HEK293 (cell line): Measurements from ENCODE around the gene GAA.

Experiments used
- CTCF ChIA-PET: fragments of 350-600 bp; formaldehyde crosslinking; extraction: SDS; loops from one replicate; lab custom pipeline; 2021; ENCODE audit warnings: antibody characterized with exemption; lab: Yijun Ruan, JAX
- POLR2A ChIA-PET: fragments of 300-600 bp; formaldehyde crosslinking; extraction: SDS; loops from one replicate; lab custom pipeline; 2020; ENCODE audit warnings: antibody characterized with exemption, inconsistent platforms; lab: Yijun Ruan, JAX
- H3K27ac ChIP-seq: fragments of 200-500 bp; sonication (Bioruptor generic); 2 replicates; pipeline ENCODE4 v1.5.1; 2014; ENCODE audit warnings: low read depth, low read length, control low read depth, inconsistent platforms; ENCODE audit errors: extremely low read depth
- H3K36me3 ChIP-seq, 2 experiments: fragments of 200-500 bp in 1 of 2; sonication (Bioruptor generic) in 1 of 2; 1 replicate in 1 of 2; 2 replicates in 1 of 2; pipeline ENCODE4 v1.5.1; 2014 to 2017; ENCODE audit warnings: inconsistent platforms in 2 of 2, low read length in 2 of 2; ENCODE audit not compliant: control insufficient read depth in 2 of 2, insufficient read depth in 1 of 2
- H3K4me1 ChIP-seq: fragments of 200-500 bp; sonication (Bioruptor generic); 2 replicates; pipeline ENCODE4 v1.5.1; 2014; ENCODE audit warnings: mild to moderate bottlenecking, low read length, inconsistent platforms; ENCODE audit not compliant: control insufficient read depth, insufficient read depth
- H3K4me3 ChIP-seq: 2 replicates; pipeline ENCODE4 v1.5.1; 2011; ENCODE audit warnings: low read depth, mild to moderate bottlenecking, control low read depth, low read length, moderate library complexity
- H3K9me3 ChIP-seq: fragments of 200-500 bp; sonication (Bioruptor generic); 2 replicates; pipeline ENCODE4 v1.5.1; 2014; ENCODE audit warnings: low read depth, low read length, inconsistent platforms; ENCODE audit not compliant: control insufficient read depth, insufficient read depth
- OSR2 ChIP-seq: fragments of 450-650 bp; formaldehyde crosslinking; IDR thresholded peaks from 2 replicates; pipeline ENCODE4 v1.5.1; 2016; ENCODE audit warnings: missing biosample characterization, missing genetic modification characterization
- PRDM2 ChIP-seq: fragments of 450-650 bp; formaldehyde crosslinking; IDR thresholded peaks from 2 replicates; pipeline ENCODE4 v1.5.1; 2016; ENCODE audit warnings: missing biosample characterization, missing genetic modification characterization, borderline replicate concordance
- SCRT2 ChIP-seq: fragments of 450-650 bp; formaldehyde crosslinking; IDR thresholded peaks from 2 replicates; pipeline ENCODE4 v1.5.1; 2016; ENCODE audit warnings: missing biosample characterization, missing genetic modification characterization
- ZNF121 ChIP-seq: fragments of 450-650 bp; formaldehyde crosslinking; IDR thresholded peaks from 2 replicates; pipeline ENCODE4 v1.5.1; 2016; ENCODE audit warnings: missing biosample characterization, missing genetic modification characterization
- ZNF221 ChIP-seq: fragments of 450-650 bp; formaldehyde crosslinking; IDR thresholded peaks from 2 replicates; pipeline ENCODE4 v1.5.1; 2017; ENCODE audit warnings: missing biosample characterization, missing genetic modification characterization, borderline replicate concordance
- ZNF510 ChIP-seq: fragments of 450-650 bp; formaldehyde crosslinking; IDR thresholded peaks from 2 replicates; pipeline ENCODE4 v1.5.1; 2018; ENCODE audit warnings: mild to moderate bottlenecking, missing genetic modification characterization, missing biosample characterization; ENCODE audit not compliant: insufficient replicate concordance
- ZNF560 ChIP-seq: fragments of 450-650 bp; formaldehyde crosslinking; IDR thresholded peaks from 2 replicates; pipeline ENCODE4 v1.5.1; 2017; ENCODE audit warnings: missing biosample characterization, missing genetic modification characterization, borderline replicate concordance
- ZNF571 ChIP-seq: fragments of 450-650 bp; formaldehyde crosslinking; IDR thresholded peaks from 2 replicates; pipeline ENCODE4 v1.5.0; 2017; ENCODE audit warnings: missing biosample characterization, missing genetic modification characterization
- ZNF624 ChIP-seq: fragments of 450-650 bp; formaldehyde crosslinking; IDR thresholded peaks from 2 replicates; pipeline ENCODE4 v1.5.1; 2017; ENCODE audit warnings: missing biosample characterization, missing genetic modification characterization
- TF ChIP-seq, protein P1 (sequence below): fragments of 450-650 bp; formaldehyde crosslinking; IDR thresholded peaks from 2 replicates; pipeline ENCODE4 v1.5.1; 2016; ENCODE audit warnings: missing biosample characterization, missing genetic modification characterization
- TF ChIP-seq, protein P2 (sequence below): fragments of 450-650 bp; formaldehyde crosslinking; IDR thresholded peaks from 2 replicates; pipeline ENCODE4 v1.5.0; 2017; ENCODE audit warnings: missing biosample characterization, missing genetic modification characterization, borderline replicate concordance

The GAA gene

DNA sequence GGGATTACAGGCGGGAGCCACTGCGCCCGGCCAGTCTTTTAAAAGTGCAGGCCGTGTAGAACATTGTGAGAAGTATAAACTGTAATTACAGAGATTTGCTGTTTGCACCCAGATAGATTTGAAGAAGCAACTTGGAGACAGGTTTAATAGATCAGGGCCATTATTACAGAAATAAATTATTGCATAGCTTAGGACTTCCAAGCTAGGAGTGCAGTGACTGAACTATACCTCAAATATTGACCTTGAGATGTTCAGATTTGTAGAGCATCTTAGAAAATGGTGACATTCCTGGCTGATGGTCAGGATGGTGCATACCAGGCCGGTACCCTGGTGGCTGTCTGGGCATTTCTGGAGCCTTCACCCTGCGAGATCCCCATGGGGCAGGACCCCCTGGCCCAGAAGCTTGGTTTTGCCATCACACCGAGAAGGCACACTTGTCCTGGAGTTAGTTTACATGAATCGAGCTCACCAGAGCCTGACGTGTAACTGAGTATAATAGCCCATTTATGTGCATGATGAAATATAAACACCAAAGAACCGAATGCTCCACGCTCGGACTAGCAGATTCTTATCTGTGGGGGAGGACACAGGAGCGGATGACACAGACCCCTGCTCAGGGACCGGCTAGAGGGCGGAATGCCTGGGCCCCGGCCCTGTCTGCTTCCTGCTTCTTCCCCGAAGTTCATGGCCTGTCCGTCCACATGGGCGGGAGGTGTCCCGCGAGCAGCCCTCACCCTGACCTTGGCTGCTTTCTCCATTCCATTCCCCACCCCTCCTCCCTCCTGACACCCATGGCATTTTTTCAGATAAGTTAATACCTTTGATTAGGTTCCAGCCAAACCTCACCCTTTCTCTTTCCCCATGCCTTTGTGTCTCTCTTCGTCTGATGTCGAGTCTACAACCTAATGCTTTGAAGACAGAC is 32.8 kb upstream of the GAA start (continued):
- TF ChIP-seq OSR2 (tag by site-specific recombination): 0 out of 2 replicates have a peak, but pooled peaks have one; percentile 9

DNA sequence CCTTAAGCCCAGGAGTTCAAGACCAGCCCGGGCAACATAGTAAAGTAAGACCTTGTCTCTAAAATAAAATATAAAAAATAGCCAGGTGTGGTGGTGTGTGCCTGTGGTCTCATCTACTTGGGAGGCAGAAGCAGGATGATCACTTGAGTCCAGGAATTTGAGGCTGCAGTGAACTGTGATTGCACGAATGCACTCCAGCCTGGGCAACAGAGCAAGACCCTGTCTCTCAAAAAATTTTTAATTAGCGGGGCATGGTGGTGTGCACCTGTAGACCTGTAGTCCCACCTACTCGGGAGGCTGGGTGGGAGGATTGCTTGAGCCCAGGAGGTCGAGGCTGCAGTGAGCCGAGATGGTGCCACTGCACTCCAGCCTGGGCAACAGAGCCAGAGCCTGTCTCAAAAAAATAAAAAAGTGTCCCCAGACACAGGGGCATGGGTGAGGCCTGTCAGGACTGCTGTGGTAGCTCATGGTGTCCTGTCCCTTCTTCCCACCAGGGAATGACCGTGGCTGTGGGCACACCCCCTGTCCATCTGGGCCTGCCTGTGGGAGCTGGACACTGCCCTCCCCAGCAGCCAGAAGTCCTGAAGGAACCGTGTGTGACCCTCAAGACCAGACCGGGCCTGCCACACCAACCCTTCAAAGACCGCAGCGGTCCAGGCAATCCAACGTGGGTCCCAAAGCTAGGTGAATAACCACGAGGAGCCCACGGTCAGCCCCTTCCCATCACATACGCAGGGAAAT is 30.8 kb upstream of the GAA start:
- Histone ChIP-seq H3K27ac (no peak overlapping the region), H3K4me1 (no peaks in the 10 kb centered on the region; the same call in 1 of the 2 replicates), H3K36me3 (no peaks in the 10 kb centered on the region), H3K9me3 (no peaks in the 10 kb centered on the region), H3K4me3 (no peak overlapping the region)
- POLR2A ChIA-PET: no interaction called here
- TF ChIP-seq ZNF121 (peak; percentile 72), ZNF510 (tag by site-specific recombination) (no peak)
- CTCF ChIA-PET: no interaction called here

GRCh38 chr17:80071116-80071841 is 30.1 kb upstream of the GAA start:
- no peak overlapping the region for H3K27ac ChIP-seq
- H3K4me1 ChIP-seq: no peaks in the 10 kb centered on the region; the same call in 1 of the 2 replicates
- ChIA-PET POLR2A (no interaction called here), CTCF (no interaction called here)
- no peaks in the 10 kb centered on the region for H3K9me3 ChIP-seq
- no peak overlapping the region for H3K4me3 ChIP-seq
- no peaks in the 10 kb centered on the region for H3K36me3 ChIP-seq
- peak; percentile 73 for TF ChIP-seq SCRT2 (tag by site-specific recombination)
- no peak for TF ChIP-seq ZNF571 (tag by site-specific recombination)

- CTCF ChIA-PET: no interaction called here
- Histone ChIP-seq H3K9me3 (no peaks in the 10 kb centered on the region), H3K4me1 (no peaks in the 10 kb centered on the region; the same call in 1 of the 2 replicates), H3K36me3 (no peaks in the 10 kb centered on the region), H3K4me3 (no peak overlapping the region), H3K27ac (no peak overlapping the region)
- no peak for TF ChIP-seq PRDM2
- POLR2A ChIA-PET: no interaction called here
Measured at GRCh38 chr17:80072410-80072809, 29.0 kb upstream of the GAA start.

GRCh38 chr17:80080081-80080480 is 21.3 kb upstream of the GAA start:
- Histone ChIP-seq H3K9me3 (no peaks in the 10 kb centered on the region), H3K4me3 (no peak overlapping the region), H3K36me3 (no peaks in the 10 kb centered on the region), H3K27ac (no peak overlapping the region), H3K4me1 (no peaks in the 10 kb centered on the region)
- ChIA-PET CTCF (interaction anchor here (0.6 to 4.8 kb wide), 6 partner anchors 21 to 303 kb away, joined by 3 to 51 read pairs (median 4); partner anchors contain the start of gene GAA), POLR2A (no interaction called here)
- TF ChIP-seq ZNF221 (tag by site-specific recombination) (no peak), ZNF624 (tag by site-specific recombination) (no peak), ZNF560 (tag by site-specific recombination) (no peak)
- TF ChIP-seq, protein P1, sequence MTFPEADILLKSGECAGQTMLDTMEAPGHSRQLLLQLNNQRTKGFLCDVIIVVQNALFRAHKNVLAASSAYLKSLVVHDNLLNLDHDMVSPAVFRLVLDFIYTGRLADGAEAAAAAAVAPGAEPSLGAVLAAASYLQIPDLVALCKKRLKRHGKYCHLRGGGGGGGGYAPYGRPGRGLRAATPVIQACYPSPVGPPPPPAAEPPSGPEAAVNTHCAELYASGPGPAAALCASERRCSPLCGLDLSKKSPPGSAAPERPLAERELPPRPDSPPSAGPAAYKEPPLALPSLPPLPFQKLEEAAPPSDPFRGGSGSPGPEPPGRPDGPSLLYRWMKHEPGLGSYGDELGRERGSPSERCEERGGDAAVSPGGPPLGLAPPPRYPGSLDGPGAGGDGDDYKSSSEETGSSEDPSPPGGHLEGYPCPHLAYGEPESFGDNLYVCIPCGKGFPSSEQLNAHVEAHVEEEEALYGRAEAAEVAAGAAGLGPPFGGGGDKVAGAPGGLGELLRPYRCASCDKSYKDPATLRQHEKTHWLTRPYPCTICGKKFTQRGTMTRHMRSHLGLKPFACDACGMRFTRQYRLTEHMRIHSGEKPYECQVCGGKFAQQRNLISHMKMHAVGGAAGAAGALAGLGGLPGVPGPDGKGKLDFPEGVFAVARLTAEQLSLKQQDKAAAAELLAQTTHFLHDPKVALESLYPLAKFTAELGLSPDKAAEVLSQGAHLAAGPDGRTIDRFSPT: no peak
- TF ChIP-seq, protein P2, sequence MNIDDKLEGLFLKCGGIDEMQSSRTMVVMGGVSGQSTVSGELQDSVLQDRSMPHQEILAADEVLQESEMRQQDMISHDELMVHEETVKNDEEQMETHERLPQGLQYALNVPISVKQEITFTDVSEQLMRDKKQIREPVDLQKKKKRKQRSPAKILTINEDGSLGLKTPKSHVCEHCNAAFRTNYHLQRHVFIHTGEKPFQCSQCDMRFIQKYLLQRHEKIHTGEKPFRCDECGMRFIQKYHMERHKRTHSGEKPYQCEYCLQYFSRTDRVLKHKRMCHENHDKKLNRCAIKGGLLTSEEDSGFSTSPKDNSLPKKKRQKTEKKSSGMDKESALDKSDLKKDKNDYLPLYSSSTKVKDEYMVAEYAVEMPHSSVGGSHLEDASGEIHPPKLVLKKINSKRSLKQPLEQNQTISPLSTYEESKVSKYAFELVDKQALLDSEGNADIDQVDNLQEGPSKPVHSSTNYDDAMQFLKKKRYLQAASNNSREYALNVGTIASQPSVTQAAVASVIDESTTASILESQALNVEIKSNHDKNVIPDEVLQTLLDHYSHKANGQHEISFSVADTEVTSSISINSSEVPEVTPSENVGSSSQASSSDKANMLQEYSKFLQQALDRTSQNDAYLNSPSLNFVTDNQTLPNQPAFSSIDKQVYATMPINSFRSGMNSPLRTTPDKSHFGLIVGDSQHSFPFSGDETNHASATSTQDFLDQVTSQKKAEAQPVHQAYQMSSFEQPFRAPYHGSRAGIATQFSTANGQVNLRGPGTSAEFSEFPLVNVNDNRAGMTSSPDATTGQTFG (tag by site-specific recombination): no peak
